Stimulated activated naive B cell treated with anti-CD40 and anti-IgM and Interleukin-4, amounts not matched to agents 10 μg/mL and 1 μg/mL and 100 μg/mL, for 72 hours (primary cell): ENCODE data around the gene SYNM.
"Not testable (repeated sequence)": the region's sequence is repeated elsewhere in the genome, so short reads cannot be mapped to it uniquely, and the experiment has no call there.

ENCODE experiments used
- ATAC-seq, 2 donors: fragments of 150-1000 bp; cut with Tn5 transposase; replicated peaks; 2 replicates each; pipeline ENCODE4 v1.10.0; 2021; ENCODE audit warnings: moderate library complexity in 1 of 2
- DNase-seq: peaks from one replicate; pipeline ENCODE4 v3.0.0; 2021
- H3K27ac Mint-ChIP-seq: one replicate; pipeline ENCODE4 v1.8.0; 2022; ENCODE audit warnings: mild to moderate bottlenecking, mixed read lengths
- H3K27me3 Mint-ChIP-seq, 2 donors: one replicate each; pipeline ENCODE4 v1.8.0; 2022; ENCODE audit warnings: mixed read lengths in 2 of 2
- H3K36me3 Mint-ChIP-seq, 2 donors: one replicate each; pipeline ENCODE4 v1.8.0; 2022; ENCODE audit warnings: mixed read lengths in 2 of 2, mild to moderate bottlenecking in 1 of 2
- H3K4me1 Mint-ChIP-seq, 2 donors: one replicate each; pipeline ENCODE4 v1.8.0; 2022; ENCODE audit warnings: mixed read lengths in 2 of 2, mild to moderate bottlenecking in 1 of 2
- H3K4me3 Mint-ChIP-seq, 2 donors: one replicate each; pipeline ENCODE4 v1.8.0; 2022; ENCODE audit warnings: mild to moderate bottlenecking in 2 of 2, mixed read lengths in 2 of 2, moderate library complexity in 1 of 2
- H3K9me3 Mint-ChIP-seq, 2 donors: one replicate each; pipeline ENCODE4 v1.8.0; 2022; ENCODE audit warnings: mixed read lengths in 2 of 2, mild to moderate bottlenecking in 1 of 2

Gene SYNM, protein sequence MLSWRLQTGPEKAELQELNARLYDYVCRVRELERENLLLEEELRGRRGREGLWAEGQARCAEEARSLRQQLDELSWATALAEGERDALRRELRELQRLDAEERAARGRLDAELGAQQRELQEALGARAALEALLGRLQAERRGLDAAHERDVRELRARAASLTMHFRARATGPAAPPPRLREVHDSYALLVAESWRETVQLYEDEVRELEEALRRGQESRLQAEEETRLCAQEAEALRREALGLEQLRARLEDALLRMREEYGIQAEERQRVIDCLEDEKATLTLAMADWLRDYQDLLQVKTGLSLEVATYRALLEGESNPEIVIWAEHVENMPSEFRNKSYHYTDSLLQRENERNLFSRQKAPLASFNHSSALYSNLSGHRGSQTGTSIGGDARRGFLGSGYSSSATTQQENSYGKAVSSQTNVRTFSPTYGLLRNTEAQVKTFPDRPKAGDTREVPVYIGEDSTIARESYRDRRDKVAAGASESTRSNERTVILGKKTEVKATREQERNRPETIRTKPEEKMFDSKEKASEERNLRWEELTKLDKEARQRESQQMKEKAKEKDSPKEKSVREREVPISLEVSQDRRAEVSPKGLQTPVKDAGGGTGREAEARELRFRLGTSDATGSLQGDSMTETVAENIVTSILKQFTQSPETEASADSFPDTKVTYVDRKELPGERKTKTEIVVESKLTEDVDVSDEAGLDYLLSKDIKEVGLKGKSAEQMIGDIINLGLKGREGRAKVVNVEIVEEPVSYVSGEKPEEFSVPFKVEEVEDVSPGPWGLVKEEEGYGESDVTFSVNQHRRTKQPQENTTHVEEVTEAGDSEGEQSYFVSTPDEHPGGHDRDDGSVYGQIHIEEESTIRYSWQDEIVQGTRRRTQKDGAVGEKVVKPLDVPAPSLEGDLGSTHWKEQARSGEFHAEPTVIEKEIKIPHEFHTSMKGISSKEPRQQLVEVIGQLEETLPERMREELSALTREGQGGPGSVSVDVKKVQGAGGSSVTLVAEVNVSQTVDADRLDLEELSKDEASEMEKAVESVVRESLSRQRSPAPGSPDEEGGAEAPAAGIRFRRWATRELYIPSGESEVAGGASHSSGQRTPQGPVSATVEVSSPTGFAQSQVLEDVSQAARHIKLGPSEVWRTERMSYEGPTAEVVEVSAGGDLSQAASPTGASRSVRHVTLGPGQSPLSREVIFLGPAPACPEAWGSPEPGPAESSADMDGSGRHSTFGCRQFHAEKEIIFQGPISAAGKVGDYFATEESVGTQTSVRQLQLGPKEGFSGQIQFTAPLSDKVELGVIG (N-terminal part only)

DNA sequence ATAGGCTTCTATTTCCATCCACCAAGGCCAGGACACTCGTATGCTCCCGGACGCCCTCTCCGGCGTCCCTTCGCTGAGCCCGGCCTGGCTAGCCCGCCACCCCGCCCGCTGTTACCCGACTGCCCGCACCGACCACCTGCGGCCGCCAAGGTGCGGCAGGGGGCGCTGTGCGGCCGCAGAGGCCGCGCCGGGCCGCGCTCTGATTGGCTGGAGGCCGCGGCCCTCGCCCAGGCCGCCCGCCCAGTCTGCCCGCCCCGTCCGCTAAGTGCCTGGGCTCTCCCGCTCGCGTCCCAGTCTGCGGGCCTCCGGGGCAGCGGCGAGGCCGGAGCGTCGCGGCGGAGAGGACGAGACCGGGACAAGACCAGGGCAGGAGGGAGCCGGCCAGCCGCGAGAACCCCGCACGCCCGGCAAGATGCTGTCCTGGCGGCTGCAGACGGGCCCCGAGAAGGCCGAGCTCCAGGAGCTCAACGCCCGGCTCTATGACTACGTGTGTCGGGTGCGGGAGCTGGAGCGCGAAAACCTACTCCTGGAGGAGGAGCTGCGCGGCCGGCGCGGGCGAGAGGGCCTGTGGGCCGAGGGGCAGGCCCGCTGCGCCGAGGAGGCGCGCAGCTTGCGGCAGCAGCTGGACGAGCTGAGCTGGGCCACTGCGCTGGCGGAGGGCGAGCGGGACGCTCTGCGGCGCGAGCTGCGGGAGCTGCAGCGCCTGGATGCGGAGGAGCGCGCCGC lies at the start of gene SYNM:
TSS of gene SYNM (plus strand) at position 293 of the 726 bp plus-strand sequence. CDS start at position 413, 120 bp downstream.
- Mint-ChIP-seq H3K4me1 (peaks cover 6 to 20% of the 10 kb centered on the region in 2 donors), H3K4me3 (peak within 1 kb of the TSS; percentile 77 to 78)

DNA sequence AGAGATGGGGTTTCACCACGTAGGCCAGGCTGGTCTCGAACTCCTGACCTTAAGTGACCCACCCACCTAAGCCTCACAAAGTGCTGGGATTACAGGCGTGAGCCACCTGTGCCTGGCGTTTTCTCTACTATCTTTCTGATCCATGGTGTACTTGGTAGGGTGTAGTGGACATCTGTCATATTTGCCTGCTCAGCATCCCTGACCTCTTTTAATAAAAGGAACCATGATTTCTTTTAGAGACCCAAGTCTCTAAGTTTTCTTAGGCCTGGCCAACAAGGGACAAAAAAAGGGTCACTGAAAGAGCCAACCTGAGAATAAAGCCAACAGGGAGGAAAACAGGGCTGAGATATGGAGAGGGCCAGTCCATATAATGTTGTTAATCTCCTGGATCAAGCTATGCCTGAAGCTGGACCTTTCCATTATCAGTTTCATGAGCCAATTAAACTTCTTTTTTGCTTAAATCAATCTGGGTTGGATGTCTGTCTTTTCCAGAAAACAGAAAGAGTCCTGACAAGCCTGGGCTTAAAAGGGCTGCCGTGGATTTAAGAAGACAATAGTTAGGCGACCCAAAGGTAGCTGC lies 49.2 kb upstream of the SYNM start:
- H3K27me3 Mint-ChIP-seq = peaks cover 23 to 40% of the 10 kb centered on the region in 2 donors
- no peaks in the 10 kb centered on the region for H3K9me3 Mint-ChIP-seq
- no peaks in the 10 kb centered on the region for H3K36me3 Mint-ChIP-seq
- ATAC-seq (no peak), DNase-seq (no peak)
- H3K4me3 Mint-ChIP-seq = no peak overlapping the region
- no peak overlapping the region for H3K27ac Mint-ChIP-seq
- H3K4me1 Mint-ChIP-seq = peaks cover 14 to 17% of the 10 kb centered on the region in 2 donors

More for the DNA sequence above, at the start of gene SYNM:
- H3K9me3 Mint-ChIP-seq = no peaks in the 10 kb centered on the region
- DNase-seq (peak; percentile 28), ATAC-seq (peak; percentile 78 to 81)
- H3K36me3 Mint-ChIP-seq = no peaks in the 10 kb centered on the region
- H3K27ac Mint-ChIP-seq = peak within 1 kb of the TSS; percentile 62
- peaks cover 43 to 68% of the 10 kb centered on the region in 2 donors for H3K27me3 Mint-ChIP-seq

DNA sequence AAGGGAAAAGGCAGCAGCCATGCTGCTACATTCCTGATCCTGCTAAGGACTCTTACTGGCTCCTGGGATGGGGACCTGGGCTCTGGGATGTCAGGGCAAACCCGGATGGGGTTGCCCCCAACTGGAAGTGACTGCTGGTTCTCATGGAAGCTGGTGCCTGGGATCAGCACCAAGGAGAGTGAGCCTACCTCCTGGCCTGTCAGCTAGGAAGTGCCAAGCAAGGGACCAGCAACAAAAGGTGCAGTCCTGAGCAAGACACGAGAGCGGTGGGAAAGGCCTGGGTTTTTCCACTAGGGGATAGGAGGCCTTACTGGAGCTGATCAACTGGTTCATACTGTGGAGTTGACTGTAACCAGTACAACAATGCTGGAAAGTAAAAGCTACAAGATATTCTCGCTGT lies 47.9 kb upstream of the SYNM start:
- ATAC-seq (no peak), DNase-seq (no peak)
- H3K9me3 Mint-ChIP-seq = no peaks in the 10 kb centered on the region
- H3K36me3 Mint-ChIP-seq = no peaks in the 10 kb centered on the region
- no peak overlapping the region for H3K27ac Mint-ChIP-seq
- peaks cover 33 to 47% of the 10 kb centered on the region in 2 donors for H3K27me3 Mint-ChIP-seq
- H3K4me3 Mint-ChIP-seq = no peak overlapping the region
- peaks cover 14 to 17% of the 10 kb centered on the region in 2 donors for H3K4me1 Mint-ChIP-seq

DNA sequence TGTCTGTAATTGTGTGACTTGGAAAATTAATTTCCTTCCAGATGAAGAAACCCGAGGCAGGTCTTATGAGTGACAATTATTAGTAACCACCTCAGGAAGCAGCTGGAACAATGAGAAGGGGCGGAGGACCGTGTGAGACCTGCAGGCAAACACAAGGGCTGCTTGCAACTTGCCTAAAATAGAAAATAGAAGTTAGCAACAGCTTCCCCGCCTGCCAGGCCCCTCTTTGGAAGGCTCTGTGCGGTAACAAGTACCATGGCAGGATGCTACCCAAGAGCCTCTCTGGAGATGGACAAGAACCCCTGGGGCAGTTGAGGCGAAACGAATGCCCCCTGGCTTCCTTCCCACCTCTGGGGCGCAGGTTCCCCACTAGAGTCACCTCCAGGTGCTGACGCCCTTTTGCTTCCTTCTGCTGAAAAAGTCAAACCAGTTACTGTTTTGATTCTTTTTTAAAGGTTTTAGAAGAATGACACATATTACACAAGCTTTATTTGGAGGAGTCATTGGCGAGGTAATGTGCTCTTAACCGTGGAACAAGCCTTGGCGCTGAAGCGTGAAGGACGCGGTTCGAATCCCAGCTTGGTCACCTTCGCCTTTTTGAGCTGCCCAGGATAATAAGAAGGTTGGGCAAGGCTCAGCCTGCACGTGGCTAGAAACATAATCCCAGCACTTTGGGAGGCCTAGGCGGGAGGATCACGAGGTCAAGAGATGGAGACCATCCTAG lies 47.0 kb upstream of the SYNM start:
- H3K9me3 Mint-ChIP-seq = no peaks in the 10 kb centered on the region
- H3K27ac Mint-ChIP-seq = peak overlapping the region; percentile 71
- H3K36me3 Mint-ChIP-seq = no peaks in the 10 kb centered on the region
- DNase-seq (no peak), ATAC-seq (peak in 1 of 2 donors; percentile 10)
- peaks cover 37 to 55% of the 10 kb centered on the region in 2 donors for H3K27me3 Mint-ChIP-seq
- H3K4me3 Mint-ChIP-seq = peak overlapping the region; percentile 78 to 80
- H3K4me1 Mint-ChIP-seq = peaks cover 10 to 17% of the 10 kb centered on the region in 2 donors

DNA sequence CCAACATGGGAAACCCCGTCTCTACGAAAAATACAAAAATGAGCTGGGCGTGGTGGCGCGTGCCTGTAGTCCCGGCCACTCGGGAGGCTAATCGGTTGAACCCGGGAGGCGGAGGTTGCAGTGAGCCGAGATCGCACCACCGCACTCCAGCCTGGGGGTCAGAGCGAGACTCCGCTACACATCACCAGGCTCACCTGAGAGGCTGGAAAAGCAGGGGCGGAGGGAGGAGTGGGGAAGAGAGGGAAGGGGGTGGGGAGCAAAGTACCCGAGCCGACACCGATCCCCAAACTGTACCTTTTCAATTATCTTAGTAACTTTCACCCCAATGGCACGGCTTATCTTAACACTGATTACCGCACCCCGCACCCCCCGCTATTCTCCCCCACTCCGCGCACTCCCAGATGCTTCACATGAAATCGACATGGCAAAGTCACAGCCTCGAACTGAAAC lies 46.4 kb upstream of the SYNM start:
- Mint-ChIP-seq H3K9me3 (no peaks in the 10 kb centered on the region), H3K27ac (no peak overlapping the region), H3K27me3 (peaks cover 39 to 61% of the 10 kb centered on the region in 2 donors), H3K4me3 (peak overlapping the region; percentile 78 to 80), H3K4me1 (peaks cover 10 to 17% of the 10 kb centered on the region in 2 donors), H3K36me3 (no peaks in the 10 kb centered on the region)
- DNase-seq (no peak), ATAC-seq (peak in 1 of 2 donors; percentile 15)

DNA sequence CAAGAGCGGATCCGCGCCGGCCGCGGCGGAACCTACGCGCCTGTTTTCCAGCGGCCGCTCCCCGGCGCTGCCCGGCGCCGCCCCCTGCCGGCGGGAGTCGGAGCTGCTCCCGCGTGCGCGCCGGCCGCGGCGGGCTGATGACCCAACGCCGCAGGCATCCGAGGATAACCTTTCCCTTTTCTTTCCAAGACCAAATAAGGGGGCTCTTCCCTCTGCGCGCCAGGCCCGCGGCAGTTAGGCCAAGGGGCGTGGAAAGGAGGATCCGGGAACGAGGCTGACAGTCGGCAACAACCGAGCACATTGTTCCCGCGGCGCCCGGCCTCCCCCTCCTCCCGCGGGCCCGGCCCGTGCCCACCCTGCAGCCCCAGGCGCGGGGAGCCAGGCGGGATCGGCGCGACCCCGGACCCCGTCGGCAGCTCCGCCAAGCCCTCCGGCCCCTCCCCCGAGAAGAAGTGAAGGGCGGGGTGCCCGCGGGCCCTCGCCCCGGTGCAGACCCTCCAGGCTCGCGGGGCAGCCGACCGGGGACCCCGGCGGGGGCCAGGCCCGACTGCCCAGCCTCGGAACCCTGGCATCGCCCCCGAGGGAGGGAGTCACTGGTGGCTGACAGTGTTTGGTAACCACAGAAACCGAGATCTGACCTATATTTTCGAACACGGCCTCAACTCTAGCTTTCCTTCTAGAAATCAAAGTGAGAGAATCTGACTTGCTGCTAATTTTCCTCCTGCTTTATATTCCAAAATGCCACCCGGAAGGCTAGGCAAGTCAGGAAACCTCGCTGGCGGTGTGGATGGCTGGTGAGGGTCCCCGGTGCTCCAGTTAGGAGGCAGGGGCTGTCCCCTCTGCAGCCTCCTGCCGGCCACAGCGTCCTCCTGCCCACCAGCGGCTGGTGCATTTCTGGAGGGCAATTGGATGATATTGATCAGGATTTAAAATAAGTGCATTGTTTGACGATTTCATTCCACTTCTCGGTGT lies 45.6 kb upstream of the SYNM start:
- Mint-ChIP-seq H3K4me1 (peaks cover 10 to 17% of the 10 kb centered on the region in 2 donors), H3K27ac (no peak overlapping the region), H3K27me3 (peaks cover 47 to 69% of the 10 kb centered on the region in 2 donors), H3K9me3 (no peaks in the 10 kb centered on the region), H3K4me3 (peak overlapping the region; percentile 78 to 80), H3K36me3 (no peaks in the 10 kb centered on the region)
- ATAC-seq (peak; percentile 78), DNase-seq (peak; percentile 23)

DNA sequence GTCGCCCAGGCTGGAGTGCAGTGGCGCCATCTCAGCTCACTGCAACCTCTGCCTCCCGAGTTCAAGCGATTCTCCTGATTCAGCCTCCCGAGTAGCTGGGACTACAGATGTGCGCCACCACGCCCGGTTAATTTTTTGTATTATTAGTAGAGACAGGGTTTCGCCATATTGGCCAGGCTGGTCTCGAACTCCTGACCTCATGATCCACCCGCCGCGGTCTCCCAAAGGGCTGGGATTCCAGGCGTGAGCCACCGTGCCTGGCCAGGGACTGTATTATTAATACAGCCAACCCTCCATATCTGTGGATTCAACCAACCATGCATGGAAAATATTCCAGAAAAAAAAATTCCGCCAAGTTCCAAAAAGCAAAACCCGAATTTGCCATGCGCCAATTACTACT lies 44.7 kb upstream of the SYNM start:
- not testable (repeated sequence) for H3K36me3 Mint-ChIP-seq, H3K4me3 Mint-ChIP-seq, DNase-seq, ATAC-seq, H3K9me3 Mint-ChIP-seq, H3K27ac Mint-ChIP-seq
- H3K4me1 Mint-ChIP-seq = peaks cover 10 to 17% of the 10 kb centered on the region in 2 donors
- H3K27me3 Mint-ChIP-seq = peaks cover 53 to 75% of the 10 kb centered on the region in 2 donors

DNA sequence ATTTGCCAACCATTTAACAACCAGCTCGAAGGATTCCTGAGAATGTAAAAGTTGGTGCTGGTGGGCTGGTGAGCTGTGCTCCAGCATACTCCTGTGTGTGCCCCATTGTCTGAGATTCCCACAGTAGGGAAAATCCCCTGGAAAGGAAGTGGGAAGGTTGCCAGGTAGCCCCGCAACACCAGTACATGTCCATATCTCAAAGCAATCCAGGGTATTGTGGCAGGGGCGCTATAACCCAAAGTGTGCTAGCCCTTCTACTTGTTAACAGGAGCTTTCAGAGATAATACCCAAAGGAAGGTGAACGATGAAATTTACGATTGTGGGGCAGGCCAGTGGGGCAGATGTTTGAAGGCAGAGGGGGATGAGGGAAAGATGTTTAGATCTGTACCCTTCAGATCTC lies 42.7 kb upstream of the SYNM start:
- no peak for DNase-seq
- Mint-ChIP-seq H3K27me3 (peaks cover 50 to 66% of the 10 kb centered on the region in 2 donors), H3K27ac (no peak overlapping the region)

DNA sequence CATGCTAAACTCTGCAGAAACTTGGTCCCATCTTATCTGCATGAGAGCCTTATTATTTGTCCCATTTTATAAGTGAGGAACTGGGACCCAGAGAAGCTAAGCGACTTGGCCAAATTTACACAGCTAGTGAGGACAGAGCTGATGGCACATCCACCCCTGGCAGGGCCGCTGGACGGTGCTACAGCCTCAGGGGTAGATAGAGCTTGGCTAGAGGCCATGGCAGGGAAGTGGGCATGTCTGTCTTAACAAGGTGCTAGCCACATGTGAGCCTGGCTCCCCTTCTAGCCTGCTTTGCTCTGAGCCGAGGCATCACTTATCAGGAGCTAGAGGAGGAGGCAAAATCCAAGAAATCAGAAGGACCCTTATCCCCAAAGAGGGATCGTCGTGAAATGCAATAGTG lies 36.7 kb upstream of the SYNM start:
- Mint-ChIP-seq H3K4me1 (no peaks in the 10 kb centered on the region), H3K27me3 (peaks cover 16 to 18% of the 10 kb centered on the region in 2 donors), H3K36me3 (no peaks in the 10 kb centered on the region), H3K9me3 (no peaks in the 10 kb centered on the region), H3K4me3 (no peak overlapping the region), H3K27ac (no peak overlapping the region)
- ATAC-seq (no peak), DNase-seq (no peak)

More for the DNA sequence above, 42.7 kb upstream of the SYNM start:
- Mint-ChIP-seq H3K36me3 (no peaks in the 10 kb centered on the region), H3K9me3 (no peaks in the 10 kb centered on the region), H3K4me1 (peaks cover 10 to 17% of the 10 kb centered on the region in 2 donors), H3K4me3 (no peak overlapping the region)
- no peak for ATAC-seq

DNA sequence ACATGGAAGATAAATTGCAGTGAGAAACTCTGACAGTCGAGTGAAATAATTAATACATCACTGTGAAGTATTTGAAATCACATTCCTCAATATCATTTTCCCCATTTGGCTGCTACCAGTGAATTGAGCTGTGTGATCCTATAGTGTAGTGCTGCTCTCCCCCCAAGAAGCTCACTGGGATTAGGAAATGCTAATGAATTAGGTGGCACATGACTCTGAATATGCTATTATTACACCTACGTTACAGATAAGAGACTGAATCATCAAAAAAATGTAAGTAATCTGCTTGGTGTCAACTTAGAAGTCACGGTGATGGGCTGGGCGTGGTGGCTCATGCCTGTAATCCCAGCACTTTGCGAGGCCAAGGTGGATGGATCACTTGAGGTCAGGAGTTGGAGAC lies 34.7 kb upstream of the SYNM start:
- H3K27ac Mint-ChIP-seq = no peak overlapping the region

DNA sequence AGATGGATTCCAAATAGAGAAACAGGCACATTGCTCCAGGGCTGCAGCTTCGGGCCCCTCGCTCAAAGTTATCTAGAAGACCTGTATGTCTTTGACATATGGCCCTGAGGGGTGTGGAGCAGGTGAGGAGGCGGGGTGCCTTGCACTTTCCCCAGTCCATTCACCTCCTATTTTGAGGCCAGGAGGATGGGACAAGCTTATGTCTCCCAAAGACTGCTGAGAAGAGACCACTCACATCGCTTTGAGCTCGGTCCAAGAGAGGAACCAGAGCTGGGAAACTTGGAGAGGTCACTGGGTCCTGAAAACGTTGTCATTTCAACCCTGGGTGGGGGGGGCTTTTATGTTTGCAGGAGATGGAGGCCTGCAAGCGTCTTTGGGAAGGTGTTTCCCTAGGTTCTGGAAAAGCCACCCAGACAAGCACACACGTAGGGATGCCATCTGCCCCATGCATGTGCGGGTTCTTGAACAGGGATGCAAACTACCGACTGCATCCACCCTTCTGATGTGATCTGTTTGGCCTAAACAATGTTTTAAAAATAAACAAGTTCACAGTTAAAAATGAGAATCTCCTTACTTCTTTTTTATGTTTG lies 33.7 kb upstream of the SYNM start:
- DNase-seq = no peak
- Mint-ChIP-seq H3K4me3 (no peak overlapping the region), H3K4me1 (peaks cover 0 to 1% of the 10 kb centered on the region in 2 donors), H3K27ac (no peak overlapping the region), H3K9me3 (no peaks in the 10 kb centered on the region), H3K27me3 (no peaks in the 10 kb centered on the region), H3K36me3 (no peaks in the 10 kb centered on the region)
- no peak for ATAC-seq

More for the DNA sequence above, 34.7 kb upstream of the SYNM start:
- DNase-seq (no peak), ATAC-seq (no peak)
- Mint-ChIP-seq H3K36me3 (no peaks in the 10 kb centered on the region), H3K4me1 (no peaks in the 10 kb centered on the region), H3K27me3 (peaks cover 0 to 2% of the 10 kb centered on the region in 2 donors), H3K9me3 (no peaks in the 10 kb centered on the region), H3K4me3 (no peak overlapping the region)
